SK-N-MC (cell line): Measurements from ENCODE around the gene SLC39A11.

Experiments used
- EZH2 ChIP-seq: fragments of 200-600 bp; sonication (generic); IDR thresholded peaks from one replicate; pipeline ENCODE4 v1.6.1; 2017; ENCODE audit warnings: antibody characterized with exemption
- POLR2AphosphoS5 ChIP-seq: IDR thresholded peaks from 2 replicates; pipeline ENCODE4 v1.6.1; 2012; ENCODE audit warnings: mild to moderate bottlenecking, low read depth, low read length, borderline replicate concordance

DNA sequence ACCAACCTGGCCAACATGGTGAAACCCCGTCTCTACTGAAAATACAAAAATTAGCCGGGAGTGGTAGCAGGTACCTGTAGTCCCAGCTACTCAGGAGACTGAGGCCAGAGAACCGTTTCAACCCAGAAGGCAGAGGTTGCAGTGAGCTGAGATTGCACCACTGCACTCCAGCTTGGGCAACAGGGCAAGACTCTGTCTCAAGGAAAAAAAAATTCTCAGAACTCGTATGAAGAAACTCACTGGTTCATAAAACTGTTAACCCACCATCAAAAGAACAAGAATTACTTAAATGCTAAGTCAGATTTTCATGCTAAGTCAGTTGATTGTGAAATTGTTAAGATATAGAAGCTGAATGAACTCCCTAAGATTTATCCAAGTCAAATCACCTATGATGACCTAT lies 31.3 kb downstream of the SLC39A11 start:
- TF ChIP-seq POLR2AphosphoS5 (no peak), EZH2 (no peak)
